ENCODE data around the gene ZNF285.

DNA sequence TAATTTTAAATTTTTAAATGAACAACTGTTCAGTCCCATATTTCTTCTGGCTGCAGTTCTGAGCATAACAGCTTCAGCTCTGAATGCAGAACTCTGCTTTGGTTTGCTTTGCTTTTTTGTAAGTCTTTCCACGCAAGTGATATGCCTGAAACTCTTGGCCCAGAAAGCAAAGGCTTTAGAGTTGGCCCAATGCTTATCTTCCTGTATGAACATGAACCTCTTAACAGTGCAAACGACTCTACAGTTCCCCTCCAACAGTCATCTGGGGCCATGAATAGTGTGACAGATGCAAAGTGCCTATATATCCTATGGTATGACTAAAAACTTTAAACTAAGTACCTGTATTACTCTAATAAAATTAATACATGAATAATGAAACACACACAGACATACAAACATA is 59.6 kb downstream of the ZNF285 start:
- TF ChIP-seq POLR2A (IDR thresholded peaks at IDR 0.05) (no peak), POLR2AphosphoS5 (IDR thresholded peaks at IDR 0.05) (no peak)
- TF ChIP-seq, protein P1, sequence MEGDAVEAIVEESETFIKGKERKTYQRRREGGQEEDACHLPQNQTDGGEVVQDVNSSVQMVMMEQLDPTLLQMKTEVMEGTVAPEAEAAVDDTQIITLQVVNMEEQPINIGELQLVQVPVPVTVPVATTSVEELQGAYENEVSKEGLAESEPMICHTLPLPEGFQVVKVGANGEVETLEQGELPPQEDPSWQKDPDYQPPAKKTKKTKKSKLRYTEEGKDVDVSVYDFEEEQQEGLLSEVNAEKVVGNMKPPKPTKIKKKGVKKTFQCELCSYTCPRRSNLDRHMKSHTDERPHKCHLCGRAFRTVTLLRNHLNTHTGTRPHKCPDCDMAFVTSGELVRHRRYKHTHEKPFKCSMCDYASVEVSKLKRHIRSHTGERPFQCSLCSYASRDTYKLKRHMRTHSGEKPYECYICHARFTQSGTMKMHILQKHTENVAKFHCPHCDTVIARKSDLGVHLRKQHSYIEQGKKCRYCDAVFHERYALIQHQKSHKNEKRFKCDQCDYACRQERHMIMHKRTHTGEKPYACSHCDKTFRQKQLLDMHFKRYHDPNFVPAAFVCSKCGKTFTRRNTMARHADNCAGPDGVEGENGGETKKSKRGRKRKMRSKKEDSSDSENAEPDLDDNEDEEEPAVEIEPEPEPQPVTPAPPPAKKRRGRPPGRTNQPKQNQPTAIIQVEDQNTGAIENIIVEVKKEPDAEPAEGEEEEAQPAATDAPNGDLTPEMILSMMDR (IDR thresholded peaks at IDR 0.05), result no peak
